ENCODE results near the gene SPDEF. TPM values are rescaled to one million over a fixed set of nuclear protein-coding genes. Genes with fewer than 3 reads are reported as not detected.

The SPDEF gene
- total and polyA plus RNA-seq, 2 of the 13 experiments (the other 11 are each of a cell fraction or from before 2014, with no cell fraction given): not detected

GRCh38 chr6:34587325-34587724 lies 31.2 kb upstream of the SPDEF start:
- DNase-seq (ENCODE audit: low spot score) (no peak), ATAC-seq (no peak), FAIRE-seq (no peak)
- no peak overlapping the region for H3K9ac ChIP-seq (ENCODE audit: insufficient read depth, low read depth, low read length)
- no peak for TF ChIP-seq ZNF282 (IDR thresholded peaks at IDR 0.05; ENCODE audit: partially characterized antibody)
- no peak for TF ChIP-seq GABPA (IDR thresholded peaks at IDR 0.05; ENCODE audit: low read depth, low read length)
- TF ChIP-seq GABPA (CRISPR knock-in tag; IDR thresholded peaks at IDR 0.05; ENCODE audit: low read depth): no peak
- no peak for TF ChIP-seq HDAC1 (CRISPR knock-in tag; IDR thresholded peaks at IDR 0.05)
- TF ChIP-seq ATF7-NPFF (CRISPR knock-in tag; IDR thresholded peaks at IDR 0.05; ENCODE audit: low read depth): no peak
- TF ChIP-seq ZNF331 (CRISPR knock-in tag; IDR thresholded peaks at IDR 0.05): no peak
- no peak for TF ChIP-seq TERF1 (CRISPR knock-in tag; IDR thresholded peaks at IDR 0.05)
- TF ChIP-seq KDM1A (CRISPR knock-in tag; IDR thresholded peaks at IDR 0.05): no peak
- no peak for TF ChIP-seq DMTF1 (CRISPR knock-in tag; IDR thresholded peaks at IDR 0.05)
- TF ChIP-seq SRSF9 (IDR thresholded peaks at IDR 0.05; ENCODE audit: borderline replicate concordance, insufficient read depth, low read depth, low read length, poor library complexity, severe bottlenecking): no peak
- no peak for TF ChIP-seq SP2 (CRISPR knock-in tag; IDR thresholded peaks at IDR 0.05)
- no peak for TF ChIP-seq BORCS8-MEF2B (CRISPR knock-in tag; IDR thresholded peaks at IDR 0.05)
- TF ChIP-seq ZNF737 (CRISPR knock-in tag; IDR thresholded peaks at IDR 0.05; ENCODE audit: borderline replicate concordance): no peak
- no peak for TF ChIP-seq ZNF704 (CRISPR knock-in tag; IDR thresholded peaks at IDR 0.05; ENCODE audit: borderline replicate concordance)
- no peak for TF ChIP-seq PBX3 (CRISPR knock-in tag; IDR thresholded peaks at IDR 0.05; ENCODE audit: borderline replicate concordance)
- no peak for TF ChIP-seq ZNF530 (CRISPR knock-in tag; IDR thresholded peaks at IDR 0.05; ENCODE audit: low read depth)
- TF ChIP-seq RXRB (CRISPR knock-in tag; IDR thresholded peaks at IDR 0.05; ENCODE audit: borderline replicate concordance): no peak
- no peak for TF ChIP-seq MTF1 (CRISPR knock-in tag; IDR thresholded peaks at IDR 0.05)
- no peak for TF ChIP-seq CREB3 (CRISPR knock-in tag; IDR thresholded peaks at IDR 0.05)
- WGBS (ENCODE audit: low lambda C conversion rate): 100% methylated on average over 2 of the region's 2 CpGs
- BruUV-seq (replicated peaks): no TSS peak
- H4K20me1 ChIP-seq (ENCODE audit: insufficient read depth, low read length): peaks cover 3% of the 10 kb centered on the region; the same call in 1 of the 2 replicates
- H3K27me3 ChIP-seq (ENCODE audit: control insufficient read depth in 1 of 2, insufficient read depth in 2 of 2, low read length in 2 of 2): no peaks in the 10 kb centered on the region
- no peak overlapping the region for H2AFZ ChIP-seq (ENCODE audit: low read length)
- H3K9me3 ChIP-seq (ENCODE audit: low read length): no peaks in the 10 kb centered on the region
- H3K4me3 ChIP-seq (replicated peaks in 1 of 3; ENCODE audit: insufficient read depth in 1 of 3, low read depth in 2 of 3, low read length in 3 of 3): no peak overlapping the region
- in situ Hi-C loops (cut with HindIII; ENCODE audit: extremely low pct_ligation_motif_present, low pct_unique_long_range_greater_than_20kb) (no loop called here), intact Hi-C loops (cut with micrococcal nuclease; ENCODE audit: unreplicated experiment) (no loop called here)
- no peak overlapping the region for H3K4me2 ChIP-seq (ENCODE audit: low read depth, low read length)
- CTCF ChIA-PET (ENCODE audit: low intra/inter-chr PET ratio, low total read pairs): no interaction called here
- no peak overlapping the region for H3K27ac ChIP-seq (ENCODE audit: extremely low read length, insufficient read depth, low read length)
- H3K36me3 ChIP-seq (replicated peaks in 1 of 2; ENCODE audit: control insufficient read depth in 1 of 2, insufficient read depth in 2 of 2, low read length in 2 of 2): peaks cover 27 to 51% of the 10 kb centered on the region in 2 experiments
- POLR2A ChIA-PET: no interaction called here
- peaks cover 7% of the 10 kb centered on the region for H3K79me2 ChIP-seq (ENCODE audit: insufficient read depth, low read length)
- H3K4me1 ChIP-seq (ENCODE audit: insufficient read depth, low read length): no peaks in the 10 kb centered on the region

All from HepG2 (cell line).